HG02642 (cell line): ENCODE results near the gene RSBN1.

Experiments
- ATAC-seq: cut with Tn5 transposase; IDR thresholded peaks from one replicate; pipeline ENCODE4 v1.9.1; 2021; ENCODE audit warnings: mild to moderate bottlenecking; ENCODE audit not compliant: unreplicated experiment, poor library complexity

Gene RSBN1

DNA sequence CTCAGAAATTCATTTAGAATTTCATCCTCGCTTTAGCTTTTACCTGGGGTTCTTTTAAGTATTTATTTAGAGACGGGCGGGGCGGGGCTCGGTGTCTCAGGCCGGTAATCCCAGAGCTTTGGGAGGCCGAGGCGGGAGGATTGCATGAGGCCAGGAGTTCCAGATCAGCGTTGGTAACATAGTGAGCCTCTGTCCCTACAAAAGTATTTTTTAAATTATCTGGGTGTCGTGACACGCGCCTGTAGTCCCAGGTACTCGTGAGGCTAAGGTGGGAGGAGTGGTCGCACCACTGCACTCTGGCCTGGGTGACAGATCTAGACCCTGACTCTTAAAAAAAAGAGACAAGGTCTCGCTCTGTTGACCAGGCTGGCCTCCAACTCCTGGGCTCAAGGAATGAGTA is 942 bp upstream of the RSBN1 start:
- no peak for ATAC-seq

DNA sequence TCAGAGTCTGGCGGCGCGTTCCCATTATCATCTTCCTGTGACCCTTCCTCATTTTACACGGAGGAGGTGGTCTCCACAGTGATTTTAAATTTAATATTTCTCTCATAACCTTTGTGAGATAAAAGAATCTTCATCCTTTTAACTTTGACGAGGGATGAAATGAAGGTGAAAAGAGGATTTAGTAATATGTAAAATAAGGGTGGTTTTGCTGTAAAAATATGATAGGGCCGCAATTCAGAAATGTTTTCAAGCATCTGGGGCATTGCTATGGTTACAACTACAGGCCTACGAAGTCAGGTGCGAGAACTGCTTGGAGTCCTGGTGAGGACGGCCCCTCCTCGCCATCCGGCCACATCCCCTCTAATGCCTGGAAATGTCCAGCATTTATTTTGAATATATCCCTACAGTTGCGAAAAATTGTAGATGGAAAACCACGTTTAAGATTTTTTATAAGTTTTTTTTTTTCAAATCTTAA is 422 bp upstream of the RSBN1 start:
- ATAC-seq: no peak

DNA sequence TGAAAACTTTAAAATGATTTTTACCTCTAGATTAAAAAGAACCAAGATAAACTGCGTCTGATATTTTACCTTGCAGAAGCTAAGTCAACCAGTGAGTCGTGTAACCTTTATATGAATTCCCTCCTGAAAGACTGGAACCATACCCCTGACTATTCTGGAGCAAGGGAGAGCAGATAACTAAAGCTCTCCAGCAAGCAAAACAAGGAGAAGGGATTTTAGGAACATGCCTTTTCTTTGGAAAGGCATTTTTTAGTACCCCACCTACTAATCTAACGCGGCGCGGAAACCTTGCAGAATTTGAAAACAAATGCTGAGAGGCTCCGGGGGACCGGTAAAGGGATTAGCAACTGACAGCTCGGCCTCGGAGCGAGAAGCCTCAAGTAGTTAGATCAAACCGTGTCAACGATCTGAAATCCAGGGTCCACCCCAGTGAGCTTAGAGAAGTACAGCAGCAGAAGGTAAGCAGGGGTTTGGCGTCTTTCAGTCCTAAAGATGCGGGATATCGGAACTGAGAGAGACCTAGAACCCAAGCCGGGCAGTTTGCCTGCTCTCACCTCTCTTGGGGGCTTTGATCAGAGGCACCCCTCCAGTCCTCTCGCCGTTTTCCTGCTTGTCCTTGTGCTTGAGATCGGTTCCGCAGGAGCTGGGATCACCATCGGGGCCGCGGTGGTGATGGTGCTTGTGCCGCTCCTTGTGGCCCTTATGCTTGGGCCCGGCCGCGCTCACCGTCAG is 954 bp downstream of the RSBN1 start:
- ATAC-seq: peak; percentile 26

DNA sequence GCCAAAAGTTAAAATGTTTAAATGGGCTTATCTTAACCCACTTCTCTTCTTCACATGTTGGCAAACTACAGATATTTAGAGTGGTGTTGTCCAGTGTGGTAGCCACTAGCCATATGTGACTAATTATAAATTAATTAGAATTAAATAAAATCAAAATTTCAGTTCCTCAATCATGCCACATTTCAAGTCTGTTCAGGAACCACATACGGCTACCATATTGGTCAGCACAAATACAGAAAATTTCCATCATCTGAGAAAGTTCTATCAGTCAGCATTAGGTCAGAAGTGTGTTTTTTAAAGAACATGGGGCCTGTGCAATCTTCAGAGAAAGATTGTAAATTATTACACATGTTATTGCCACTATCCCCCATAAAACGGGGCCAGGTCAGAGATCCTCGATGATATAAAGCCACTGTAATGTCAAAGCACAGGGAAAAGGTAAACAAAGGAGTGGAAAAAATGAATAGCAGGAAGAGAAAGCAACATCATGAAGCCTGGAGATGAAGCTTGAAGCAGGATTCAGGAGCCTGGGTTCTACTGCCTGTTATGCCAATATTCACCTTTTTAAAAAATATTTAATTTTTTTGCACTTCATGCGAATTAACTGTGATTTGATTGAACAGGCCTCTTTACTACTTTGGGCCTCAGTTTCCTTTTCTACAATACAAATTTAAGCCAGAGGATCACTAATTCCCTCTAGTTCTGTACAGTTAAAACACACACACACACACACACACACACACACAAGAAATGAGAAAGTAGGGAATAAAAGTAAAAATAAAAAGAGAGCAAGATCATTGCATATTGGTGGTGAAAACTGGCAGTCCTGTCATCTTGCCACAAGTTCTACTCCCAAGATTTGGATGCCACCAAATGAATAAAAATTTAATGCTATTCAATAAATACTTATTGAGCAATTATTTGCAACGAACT is 2.3 kb downstream of the RSBN1 start:
- ATAC-seq: no peak

DNA sequence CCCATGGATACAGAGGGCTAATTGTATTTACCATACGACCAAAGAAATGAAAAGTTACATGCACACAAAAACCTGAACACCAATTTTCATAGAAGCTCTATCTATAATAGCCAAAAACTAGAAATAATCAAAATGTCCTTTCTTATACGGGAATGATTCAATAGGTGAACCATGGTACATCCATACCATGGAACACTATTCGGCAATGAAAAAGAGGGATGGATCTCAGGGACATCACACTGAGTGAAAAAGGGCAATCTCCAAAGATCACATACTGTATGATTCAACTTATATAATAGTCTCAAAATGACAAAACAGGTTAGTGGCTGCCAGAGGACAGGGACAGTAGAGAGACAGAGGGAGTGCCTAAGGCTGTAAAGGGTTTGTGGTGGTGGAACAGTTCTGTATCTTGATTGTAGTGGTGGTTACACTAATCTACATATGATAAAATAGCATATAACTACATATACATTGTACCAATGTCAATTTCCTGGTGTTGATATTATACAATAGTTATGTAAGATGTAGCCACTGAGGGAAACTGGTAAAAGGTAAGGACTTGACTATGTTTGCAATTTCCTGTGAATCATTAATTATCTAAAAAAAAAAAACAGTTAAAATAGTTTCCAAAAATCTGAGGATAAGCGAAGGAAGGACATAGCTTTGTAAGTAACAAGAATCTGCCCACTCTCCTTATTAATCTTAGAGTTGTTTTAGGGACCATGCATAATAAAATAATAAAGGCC is 3.7 kb downstream of the RSBN1 start:
- no peak for ATAC-seq

DNA sequence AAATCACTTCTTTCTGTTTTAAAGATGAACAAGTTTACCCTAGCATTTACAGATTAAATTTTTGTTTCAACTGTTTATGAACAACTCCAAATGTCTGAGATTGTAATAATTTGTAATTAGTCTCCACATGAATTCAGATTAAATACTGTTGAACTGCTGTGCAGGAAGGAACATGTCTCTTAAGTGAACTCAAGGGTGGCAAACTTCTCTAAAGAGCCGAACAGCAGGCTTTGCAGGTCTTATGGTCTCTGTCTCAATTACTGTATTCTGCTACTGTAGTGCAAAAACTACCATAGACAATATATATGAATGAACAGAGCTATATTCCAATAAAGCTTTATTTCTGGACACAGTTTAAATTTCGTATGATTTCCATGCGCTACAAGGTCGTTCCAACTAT is 6.6 kb downstream of the RSBN1 start:
- ATAC-seq: no peak

DNA sequence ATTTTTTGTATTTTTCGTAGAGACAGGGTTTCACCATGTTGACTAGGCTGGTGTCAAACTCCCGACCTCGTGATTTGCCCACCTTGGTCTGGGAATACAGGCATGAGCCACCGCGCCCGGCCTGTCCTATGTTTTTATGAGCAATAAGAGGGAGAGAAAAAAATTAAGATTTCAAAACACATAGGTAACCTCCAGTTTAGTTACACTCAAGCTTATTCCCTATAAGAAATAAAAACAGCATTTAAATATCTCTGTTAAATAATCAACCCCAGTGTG is 7.1 kb downstream of the RSBN1 start:
- ATAC-seq: no peak

DNA sequence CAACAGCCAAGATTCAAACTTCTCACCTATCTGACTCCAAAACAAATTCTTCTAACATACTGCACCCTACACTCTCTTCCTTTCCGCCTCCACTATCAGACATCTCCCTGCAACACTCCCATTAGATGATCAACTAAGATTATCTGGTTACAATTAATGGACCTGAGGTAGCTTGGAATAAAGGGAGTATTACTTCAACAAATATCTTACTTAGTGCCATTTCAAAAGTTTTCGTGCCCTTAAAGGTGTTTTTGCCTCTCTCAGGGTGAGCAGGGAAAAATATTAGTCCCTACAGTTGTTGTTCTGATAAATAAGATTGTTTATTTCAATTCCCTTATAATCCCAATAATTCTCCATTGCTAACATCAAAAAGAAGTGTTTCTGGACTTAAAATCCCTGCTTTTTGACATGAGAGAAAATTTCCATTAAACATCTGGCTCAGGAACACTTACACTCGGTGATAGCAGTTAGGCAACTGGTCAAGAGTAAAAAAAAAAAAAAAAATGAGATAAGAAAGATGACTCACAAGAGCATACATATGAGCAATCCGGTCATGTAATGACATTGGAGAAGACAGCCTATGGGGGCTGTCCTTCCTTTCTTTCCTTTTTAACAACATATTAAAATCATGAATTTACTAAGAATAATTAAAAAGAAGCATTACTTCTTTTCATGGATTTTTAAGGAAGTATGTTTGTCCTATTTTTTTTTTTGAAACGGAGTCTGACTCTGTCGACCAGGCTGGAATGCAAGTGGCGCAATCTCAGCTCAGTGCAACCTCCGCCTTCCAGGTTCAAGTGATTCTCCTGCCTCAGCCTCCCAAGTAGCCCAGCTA is 7.6 kb downstream of the RSBN1 start:
- no peak for ATAC-seq

DNA sequence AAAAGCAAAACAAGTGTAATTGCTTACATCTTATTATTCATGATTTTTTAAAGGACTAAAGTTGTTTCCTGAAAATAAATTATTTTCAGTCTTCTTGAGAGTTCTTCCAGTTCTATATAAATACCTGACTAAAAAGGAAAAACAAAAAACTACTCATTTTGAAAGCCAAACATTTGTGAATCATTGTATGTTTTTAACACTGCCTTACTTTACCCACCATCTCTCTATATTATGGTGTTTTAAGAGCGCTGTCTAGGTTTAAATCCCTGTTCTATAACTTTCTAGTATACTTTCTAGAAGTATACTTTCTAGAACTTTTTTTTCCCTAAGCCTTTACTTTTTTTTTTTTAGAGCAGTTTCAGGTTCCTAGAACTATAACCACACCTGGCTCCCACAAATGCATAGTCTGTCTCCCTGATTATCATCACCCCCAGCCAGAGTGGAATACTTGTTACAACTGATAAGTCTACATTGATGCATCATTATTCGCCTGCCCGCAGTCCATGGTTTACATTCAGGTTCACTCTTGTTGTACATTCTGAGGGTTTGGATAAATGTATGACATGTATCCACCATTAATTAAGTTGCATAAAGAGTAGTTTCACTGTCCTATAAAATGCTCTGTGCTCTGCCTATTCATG is 9.8 kb downstream of the RSBN1 start:
- ATAC-seq: no peak

DNA sequence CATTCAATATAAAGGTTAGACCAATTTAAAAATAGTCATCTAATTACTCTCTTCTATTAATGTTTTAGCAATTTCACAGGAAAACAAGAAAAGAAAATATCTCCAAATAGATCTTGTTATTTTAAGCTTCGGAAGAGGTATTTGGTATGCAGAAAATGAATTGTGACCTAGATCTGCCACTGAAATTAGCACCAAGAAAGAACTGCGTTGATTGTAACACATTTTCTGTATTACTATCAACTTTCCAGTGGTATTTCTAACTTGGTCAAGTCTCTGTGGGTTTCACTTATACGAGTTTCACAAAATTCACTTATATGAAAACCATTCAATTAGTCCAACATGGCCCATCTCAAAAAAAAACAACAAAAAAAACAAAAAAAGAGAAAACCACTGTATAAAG is 11.8 kb downstream of the RSBN1 start:
- no peak for ATAC-seq

DNA sequence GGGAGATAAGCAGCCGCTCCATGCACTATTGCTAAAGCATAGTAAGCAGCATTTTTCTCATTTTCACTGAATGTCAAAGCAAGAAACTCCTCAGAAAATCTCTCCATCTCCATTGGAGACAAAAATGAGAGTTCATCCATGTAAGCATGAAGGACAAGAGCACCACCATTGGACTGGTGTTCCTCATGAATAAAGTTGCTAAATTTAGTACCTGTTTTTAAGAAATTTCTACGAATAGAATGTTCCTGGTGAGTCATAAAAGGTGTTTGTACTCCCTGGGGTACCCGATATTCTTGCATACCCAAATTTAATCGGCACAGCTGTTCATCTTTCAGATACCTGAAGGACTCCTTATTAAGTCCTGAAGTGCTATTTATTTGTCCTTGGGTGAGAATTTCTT is 14.8 kb downstream of the RSBN1 start:
- no peak for ATAC-seq

DNA sequence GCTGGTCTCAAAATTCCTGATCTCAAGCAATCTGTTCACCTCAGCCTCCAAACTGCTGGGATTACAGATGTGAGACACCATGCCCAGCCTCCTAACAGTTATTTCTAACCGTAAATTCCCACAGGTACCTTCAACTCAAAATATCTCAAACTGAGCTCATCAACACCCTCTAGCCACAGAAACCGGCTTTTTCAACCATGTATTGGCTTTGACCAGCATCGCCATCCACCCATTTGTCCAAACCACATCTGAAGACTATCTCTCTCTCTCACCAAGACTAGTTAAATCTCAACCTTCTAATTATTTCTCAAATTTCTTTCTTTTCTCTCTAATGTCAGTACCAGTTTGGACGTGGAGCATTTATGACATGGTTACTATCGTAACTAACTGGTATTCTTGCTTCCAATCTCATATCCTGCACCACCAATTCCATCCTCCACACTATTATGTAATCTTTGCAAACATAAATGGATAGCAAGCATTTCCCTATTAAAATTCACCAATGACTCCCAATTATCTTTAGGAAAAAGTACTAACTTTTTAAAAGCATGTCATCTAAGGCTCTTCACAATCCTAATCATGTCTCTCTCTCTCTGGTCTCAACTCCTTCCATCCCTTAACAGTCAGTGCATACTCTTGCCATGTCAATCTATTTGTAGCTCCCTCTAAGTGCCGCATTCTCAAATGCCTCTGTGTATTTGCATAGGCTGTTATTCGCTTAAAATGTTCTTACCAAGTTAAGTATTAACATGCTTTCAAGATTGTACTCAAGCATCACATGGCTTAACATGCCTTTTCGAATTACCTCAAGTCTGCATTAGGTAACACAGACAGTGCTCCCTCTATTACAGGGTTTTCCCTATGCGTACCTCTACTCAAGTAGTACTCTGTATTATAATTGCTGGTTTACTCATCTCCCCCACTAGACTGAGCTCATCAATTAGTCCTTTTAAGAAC is 18.1 kb downstream of the RSBN1 start:
- ATAC-seq: no peak

DNA sequence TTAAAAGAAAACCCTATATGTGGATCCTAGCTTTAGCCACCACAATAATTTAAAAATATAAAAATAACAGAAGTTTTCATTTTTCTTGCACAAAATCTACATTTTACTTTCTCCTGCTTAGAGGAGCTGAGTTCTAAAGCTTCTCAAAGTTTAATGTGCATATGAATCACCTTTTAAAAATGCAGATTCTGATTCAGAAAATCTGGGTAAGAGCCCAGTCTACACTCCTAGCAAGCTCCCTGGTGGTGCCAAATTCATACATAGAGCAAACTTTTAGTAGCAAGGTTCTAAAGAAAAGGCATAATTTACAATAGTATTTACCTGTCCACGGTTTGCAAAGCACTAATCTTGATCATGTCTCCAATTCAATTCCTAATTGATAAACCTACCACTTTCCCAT is 19.3 kb downstream of the RSBN1 start:
- ATAC-seq: no peak

DNA sequence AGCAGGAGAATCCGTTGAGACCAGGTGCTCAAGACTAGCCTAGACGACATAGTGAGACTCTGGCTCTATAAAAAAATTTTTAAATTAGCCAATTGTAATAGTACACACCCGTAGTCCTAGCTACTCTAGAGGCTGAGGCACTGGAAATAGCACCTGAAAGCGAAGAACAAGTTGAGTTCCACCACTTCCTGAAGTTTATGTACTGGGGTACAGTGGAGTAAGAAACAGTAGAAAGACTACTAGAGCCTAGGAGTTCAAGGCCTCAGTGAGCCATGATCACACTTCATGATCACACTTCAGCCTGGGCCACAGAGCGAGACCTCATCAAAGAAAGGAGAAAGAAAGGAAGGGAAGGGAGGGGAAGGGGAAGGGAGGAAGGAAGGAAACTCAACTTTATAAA is 19.8 kb downstream of the RSBN1 start:
- no peak for ATAC-seq

DNA sequence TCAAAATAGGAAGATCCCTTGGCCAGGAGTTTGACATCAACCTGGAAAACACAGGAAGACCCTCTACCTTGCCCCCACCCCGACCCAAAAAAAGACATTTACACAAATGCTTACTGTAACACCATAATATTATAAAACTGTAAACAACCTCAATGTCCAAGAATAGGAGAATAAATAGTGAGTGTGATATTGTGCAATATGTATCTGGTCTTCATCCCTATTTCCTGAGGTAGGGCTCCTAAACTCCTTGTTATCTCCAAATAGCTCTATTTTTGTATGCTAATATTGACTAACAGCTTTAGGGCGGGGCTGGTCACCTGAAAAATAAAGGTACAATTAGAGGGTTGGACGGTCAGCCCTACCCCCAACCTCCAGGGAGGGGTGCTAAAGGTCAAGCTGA is 23.5 kb downstream of the RSBN1 start:
- no peak for ATAC-seq

DNA sequence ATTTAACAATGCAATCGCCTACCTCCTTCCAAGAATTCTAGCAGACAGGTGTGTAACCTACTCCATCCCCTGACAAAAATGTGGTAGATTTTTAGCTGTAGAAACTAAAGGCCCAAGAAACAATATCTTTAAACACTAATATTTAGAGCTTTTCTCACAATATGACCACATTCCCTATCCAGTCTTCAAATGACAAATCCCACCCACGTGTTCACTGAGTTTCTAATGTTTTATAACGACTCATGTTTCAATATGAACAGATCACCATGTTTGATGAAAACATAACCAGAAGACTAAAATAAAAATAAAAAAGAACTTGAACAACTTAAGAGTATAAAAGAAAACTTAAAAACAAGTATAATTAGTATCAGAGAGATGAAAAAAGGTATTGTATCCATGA is 24.6 kb downstream of the RSBN1 start:
- no peak for ATAC-seq

DNA sequence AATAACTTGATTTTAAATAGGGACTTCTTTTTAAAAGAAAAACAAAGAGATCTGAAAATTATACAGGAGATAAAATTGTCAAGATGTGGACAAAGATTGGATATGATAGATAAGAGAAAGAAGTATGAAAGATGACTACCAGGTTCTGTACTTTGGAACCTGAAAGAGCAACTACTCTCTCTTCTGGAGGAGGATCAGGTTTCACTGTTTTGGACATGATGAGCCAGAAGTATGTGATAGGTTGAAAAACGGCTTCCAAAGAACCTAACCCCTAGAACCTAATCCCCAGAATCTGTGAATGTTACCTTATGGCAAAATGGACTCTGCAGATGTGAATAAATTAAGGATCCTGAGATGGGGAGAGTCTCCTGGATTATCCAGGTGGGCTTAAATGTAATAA is 26.2 kb downstream of the RSBN1 start:
- ATAC-seq: no peak

DNA sequence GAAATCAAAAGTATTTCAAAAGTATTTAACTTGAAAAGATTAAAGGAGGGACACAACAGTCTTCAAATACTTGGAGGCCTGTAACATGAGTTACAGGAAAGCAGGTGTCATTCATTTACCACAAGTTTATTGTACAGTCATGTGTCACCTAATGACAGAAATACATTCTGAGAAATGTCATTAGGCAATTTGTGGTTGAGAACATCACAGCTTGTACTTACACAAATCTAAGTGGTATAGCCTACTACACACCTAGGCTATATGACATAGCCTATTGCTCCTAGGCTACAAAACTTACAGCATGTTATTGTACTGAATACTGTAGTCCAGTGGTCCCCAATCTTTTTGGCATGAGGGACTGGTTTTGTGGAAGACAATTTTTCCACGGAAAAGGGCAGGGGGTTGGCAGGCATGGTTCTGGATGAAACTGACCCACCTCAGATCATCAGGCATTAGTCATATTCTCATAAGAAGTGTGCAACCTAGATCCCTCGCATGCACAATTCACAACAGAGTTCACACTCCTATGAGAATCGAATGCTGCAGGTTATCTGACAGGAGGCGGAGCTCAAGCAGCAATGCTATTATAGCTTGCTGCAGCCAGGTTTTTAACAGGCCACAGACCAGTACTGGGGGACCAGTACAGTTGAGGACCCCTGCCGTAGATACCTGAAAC is 28.0 kb downstream of the RSBN1 start:
- peak; percentile 72 for ATAC-seq
